Kidney tubule cell (primary cell): ENCODE measurements around the gene ELOVL6.
"Not testable (repeated sequence)": the region's sequence is repeated elsewhere in the genome, so short reads cannot be mapped to it uniquely, and the experiment has no call there.

Experiments used
- DNase-seq: peaks from one replicate; pipeline ENCODE4 v3.0.0-alpha.2; 2018; ENCODE audit warnings: low spot score

Gene ELOVL6, protein sequence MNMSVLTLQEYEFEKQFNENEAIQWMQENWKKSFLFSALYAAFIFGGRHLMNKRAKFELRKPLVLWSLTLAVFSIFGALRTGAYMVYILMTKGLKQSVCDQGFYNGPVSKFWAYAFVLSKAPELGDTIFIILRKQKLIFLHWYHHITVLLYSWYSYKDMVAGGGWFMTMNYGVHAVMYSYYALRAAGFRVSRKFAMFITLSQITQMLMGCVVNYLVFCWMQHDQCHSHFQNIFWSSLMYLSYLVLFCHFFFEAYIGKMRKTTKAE

DNA sequence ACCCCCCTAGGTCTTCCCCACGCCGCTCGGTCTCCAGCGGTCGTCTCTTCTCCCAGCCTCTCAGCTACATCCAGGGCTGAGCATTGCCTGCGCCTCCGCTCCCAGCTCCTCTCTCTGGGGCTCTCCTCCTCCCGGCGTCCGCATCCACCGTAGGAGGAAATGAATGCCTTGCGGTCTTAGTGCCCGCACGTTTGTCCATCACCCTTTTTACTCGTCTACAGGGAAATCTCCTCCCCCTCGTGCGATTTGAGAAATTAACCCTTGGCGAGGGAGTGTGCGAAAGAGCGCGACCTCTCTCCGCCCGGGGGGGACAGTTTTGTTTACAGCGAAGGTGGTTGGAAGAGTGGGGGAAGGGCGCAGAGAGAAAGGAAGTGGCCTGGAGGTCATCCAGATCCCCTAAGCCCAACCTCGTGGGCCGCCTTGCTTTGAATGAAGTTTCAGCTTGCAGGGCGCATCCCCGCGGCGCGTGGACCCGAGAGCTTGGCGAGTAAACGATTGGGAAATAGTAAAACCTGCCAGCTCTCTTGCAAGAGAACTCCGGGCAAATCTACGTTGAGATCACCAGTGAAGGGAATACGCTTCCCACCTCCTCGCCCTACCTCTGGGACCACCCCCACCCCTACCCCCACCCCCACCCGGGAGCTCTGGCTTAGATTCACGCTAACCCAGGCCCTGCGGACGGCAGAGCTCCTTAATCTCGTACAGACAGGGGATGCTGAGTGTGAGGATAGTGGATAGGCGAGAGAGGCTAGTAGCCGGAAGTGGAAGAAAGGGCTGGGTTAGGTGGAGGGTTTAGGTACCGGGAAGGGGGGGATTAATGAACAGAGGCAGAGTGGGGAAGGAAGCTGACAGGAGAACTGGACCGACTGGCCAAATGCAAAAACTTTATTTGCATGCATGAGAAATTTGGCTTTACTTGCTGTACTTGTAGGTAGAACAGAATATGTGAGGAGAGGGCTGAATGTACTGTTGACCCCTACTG, at the start of gene ELOVL6:
ELOVL6 (minus strand) TSS at position 181 of the 982 bp plus-strand sequence. CDS start 280 bp downstream, outside the sequence.
- DNase-seq: peak; percentile 77

GRCh38 chr4:110248100-110248499, 49.7 kb upstream of the ELOVL6 start:
- DNase-seq: no peak

DNA sequence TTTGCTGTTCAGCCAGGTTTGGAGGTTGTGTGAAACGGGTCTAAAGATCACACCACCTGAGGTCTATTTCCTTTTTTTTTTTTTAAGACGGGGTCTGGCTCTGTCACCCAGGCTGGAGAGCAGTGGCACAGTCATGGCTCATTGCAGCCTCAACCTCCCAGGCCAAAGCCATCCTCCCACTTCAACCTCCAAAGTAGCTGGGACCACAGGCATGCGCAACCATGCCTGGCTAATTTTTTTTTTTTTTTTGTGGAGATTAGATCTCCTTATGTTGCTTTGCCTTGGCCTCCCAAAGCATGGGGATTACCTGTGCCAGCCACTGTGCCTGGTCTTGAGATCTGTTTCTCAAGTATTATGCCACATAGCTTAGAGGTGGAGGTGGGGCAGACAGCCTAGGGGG, 49.2 kb upstream of the ELOVL6 start:
- no peak for DNase-seq

- DNase-seq: peak; percentile 28
These were observed 47.2 kb upstream of the ELOVL6 start for GRCh38 chr4:110245577-110245976.

GRCh38 chr4:110236324-110236723, 37.9 kb upstream of the ELOVL6 start:
- DNase-seq: no peak

- DNase-seq: not testable (repeated sequence)
These were observed 35.2 kb upstream of the ELOVL6 start for GRCh38 chr4:110233581-110233980.

DNA sequence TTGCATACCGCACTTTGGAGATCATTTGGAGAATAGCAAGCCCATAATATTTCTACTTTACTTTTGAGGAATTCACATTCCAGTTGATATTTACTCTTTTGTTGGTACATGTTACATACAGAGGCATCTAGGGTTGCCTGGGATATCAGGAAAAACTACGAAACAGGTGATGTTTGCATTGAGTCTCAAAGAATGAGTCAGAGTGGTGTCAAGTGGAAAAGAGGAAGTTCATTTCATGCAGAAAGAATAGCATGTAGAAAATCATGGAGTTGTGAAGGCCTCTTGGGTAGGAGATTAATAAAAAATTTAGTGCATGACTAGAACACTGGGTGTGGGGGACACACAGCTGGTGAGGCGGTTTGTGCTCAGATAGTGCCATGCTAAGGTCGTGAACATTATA, 33.5 kb upstream of the ELOVL6 start:
- DNase-seq: peak; percentile 85

DNA sequence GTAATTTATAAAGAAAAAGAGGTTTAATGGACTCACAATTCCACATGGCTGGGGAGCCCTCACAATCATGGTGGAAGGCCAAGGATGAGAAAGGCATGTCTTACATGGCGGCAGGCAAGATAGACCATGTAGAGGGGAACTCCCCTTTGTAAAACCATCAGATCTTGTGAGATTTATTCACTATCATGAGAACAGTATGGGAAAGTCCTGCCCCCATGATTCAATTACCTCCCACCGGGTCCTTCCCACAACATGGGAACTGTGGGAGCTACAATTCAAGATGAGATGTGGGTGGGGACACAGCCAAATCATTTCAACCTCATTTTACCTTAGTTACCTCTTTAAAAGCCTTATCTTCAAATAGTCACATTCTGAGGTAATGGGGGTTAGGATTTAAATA, 30.9 kb upstream of the ELOVL6 start:
- no peak for DNase-seq

DNA sequence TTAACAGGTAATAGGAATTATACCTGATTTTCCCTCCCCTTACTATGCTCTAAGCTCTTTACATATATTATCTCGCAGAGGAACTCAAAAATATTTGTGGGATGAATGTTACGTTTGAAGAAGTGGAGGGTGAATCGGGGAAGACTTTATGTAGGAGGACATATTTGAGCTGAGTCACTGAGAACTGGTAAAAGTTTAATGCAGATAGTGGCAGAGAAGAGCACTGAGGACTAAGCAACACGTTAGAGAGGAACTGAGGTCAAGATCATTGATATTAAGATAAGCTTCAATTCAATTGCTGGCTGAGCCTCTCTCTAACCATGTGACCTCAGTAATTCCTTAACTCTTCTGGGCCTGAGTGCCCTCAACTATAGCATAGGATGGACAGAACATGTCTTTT, 26.4 kb upstream of the ELOVL6 start:
- peak; percentile 25 for DNase-seq

GRCh38 chr4:110224142-110224541, 25.7 kb upstream of the ELOVL6 start:
- DNase-seq: no peak

DNA sequence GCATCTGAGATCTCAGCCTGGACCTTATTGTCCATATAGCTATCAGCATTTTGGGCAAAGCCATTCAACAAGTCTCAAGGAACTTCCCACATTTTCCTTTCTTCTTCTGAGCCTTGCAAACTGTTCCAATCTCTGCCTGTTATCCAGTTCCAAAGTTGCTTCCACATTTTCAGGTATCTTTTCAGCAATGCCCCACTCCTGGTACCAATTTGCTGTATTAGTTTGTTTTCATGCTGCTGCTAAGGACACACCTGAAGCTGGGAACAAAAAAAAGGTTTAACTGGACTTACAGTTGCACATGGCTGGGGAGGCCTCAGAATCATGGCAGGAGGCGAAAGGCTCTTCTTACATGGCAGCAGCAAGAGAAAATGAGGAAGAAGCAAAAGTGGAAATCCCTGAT, 20.5 kb upstream of the ELOVL6 start:
- not testable (repeated sequence) for DNase-seq

GRCh38 chr4:110217181-110217580, 18.8 kb upstream of the ELOVL6 start:
- DNase-seq: not testable (repeated sequence)

- peak; percentile 28 for DNase-seq
These were observed 17.7 kb upstream of the ELOVL6 start for GRCh38 chr4:110216129-110216528.

DNA sequence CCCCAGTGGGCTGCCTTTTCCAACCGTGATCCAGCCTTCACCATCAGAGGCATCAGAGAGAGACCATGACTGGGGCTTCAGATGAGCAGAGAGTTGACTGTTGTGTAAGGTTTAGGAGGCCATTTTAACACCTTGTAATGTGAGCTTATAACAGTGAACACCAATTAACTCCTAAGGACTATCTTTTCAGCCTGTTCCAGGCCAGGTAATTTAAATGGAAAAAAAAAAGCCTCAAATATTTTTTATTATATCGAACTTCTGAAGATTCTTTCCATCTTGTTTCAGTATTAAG, 13.3 kb upstream of the ELOVL6 start:
- no peak for DNase-seq

- peak; percentile 51 for DNase-seq
These were observed 12.8 kb upstream of the ELOVL6 start for GRCh38 chr4:110211007-110211769.

DNA sequence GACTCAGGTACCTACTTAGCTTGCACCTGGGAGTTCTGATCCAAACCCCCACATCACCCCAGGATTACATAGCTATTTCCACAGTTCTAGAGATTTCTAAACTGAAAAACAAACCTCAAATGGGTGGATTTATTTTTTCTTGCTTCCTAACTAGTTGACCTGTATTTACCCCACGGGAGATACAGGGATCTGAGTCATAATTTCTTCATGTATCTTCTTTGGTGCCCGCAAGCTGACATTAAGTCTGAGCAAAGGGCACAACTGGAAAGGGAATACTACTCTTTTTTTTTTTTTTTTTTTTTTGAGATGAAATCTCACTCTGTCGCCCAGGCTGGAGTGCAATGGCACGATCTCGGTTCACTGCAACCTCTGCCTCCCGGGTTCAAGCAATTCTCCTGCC, 10.0 kb upstream of the ELOVL6 start:
- DNase-seq: no peak

DNA sequence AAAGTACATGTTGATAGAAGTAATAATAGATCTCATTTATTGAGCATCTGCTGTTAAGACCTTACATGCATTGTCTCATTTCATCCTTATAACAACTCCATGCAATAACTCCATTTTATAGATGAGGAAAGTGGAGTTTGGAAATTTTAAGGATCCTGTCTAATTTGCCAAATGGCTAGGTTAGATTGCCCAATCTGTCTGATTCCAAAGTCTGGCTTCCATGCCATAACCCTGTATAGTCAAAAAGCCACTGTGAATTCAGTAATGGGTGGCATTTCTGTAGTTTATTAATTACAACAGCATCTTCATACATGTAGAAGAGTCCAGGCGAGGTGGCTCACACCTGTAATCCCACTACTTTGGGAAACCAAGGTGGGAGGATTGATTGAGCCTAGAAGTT, 8.8 kb upstream of the ELOVL6 start:
- no peak for DNase-seq

DNA sequence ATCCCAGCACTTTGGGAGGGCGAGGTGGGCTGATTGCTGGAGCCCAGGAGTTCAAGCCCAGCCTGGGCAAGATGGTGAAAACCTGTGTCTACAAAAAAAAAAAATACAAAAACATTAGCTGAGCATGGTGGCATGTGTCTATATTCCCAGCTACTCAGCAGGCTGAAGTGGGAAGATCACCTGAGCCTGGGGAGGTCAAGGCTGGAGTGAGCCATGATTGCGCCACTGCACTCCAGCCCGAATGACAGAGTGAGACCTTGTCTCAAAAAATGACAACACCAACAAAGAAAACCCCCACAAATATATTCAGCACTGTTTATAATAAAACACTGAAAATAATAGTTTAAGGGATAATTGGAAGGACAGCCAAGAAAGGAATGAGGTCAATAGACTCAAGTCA, 3.6 kb upstream of the ELOVL6 start:
- no peak for DNase-seq

DNA sequence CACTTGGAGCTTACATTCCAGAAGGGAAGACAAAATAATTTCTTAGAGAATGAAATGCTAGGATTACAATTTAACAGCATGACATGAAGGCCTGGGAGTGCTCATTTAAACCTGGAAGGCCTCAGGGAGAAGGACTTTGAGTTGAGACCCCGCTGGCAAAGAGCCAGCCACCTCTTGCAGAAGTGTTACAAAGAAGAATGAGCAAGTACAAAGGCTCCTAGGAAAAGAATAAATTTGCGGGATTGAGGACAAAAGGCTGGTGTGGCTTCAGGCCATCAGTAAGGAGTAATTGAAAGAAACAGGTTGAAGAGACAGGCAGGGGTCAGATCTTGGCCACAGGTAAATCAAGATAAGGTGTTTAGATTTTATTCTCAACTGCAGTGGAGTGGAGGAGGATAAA, 3.1 kb upstream of the ELOVL6 start:
- no peak for DNase-seq

GRCh38 chr4:110200689-110201088, 2.3 kb upstream of the ELOVL6 start:
- no peak for DNase-seq

- peak; percentile 42 for DNase-seq
These were observed 373 bp downstream of the ELOVL6 start for GRCh38 chr4:110198049-110198434.

GRCh38 chr4:110197529-110198042, 829 bp downstream of the ELOVL6 start:
- DNase-seq: peak; percentile 47
